NCI-H2107 treated with DMSO at 0.1 percent for 48 hours (cell line): ENCODE results near the gene C2orf66.

Experiments
- DNase-seq: peaks from one replicate; lab custom pipeline; 2025; ENCODE audit not compliant: unreplicated experiment; lab: John Stamatoyannopoulos, UW

C2orf66 gene

DNA sequence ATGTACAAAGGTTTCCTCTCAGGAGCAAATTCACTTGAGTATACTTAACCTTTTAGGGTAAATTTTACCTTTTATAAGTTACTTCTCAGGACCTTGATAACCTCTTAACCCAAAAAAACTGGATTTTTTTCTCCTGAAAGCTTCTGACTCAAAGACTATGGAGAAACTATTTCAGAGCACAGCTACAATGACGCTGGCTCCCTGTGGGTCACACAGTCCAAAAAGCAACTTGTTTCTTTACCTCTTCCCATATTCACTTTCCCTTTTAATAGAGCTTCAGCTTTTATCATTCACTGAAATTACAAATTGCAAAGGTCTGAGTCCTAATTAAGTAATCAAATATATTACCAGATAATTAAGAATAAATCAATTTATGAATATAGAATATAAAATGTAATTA, 42.1 kb downstream of the C2orf66 start:
- no peak for DNase-seq

DNA sequence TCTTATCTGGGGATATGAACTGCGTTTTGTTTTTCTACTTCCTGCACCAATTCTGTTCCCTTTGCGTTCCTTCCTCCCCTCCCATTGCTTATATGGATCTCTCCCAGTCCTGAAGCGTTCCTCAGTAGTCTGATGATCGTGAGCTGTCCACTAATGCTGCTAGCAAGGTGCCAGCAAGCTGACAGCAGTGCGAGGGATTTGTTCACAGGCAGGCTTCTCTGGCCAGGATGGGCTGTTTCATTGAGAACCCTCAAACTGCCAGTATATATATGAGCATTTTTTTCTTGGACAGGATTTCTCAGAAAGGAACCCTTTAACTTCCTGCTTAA, 49.8 kb downstream of the C2orf66 start:
- no peak for DNase-seq

- DNase-seq = no peak
These were observed 50.4 kb downstream of the C2orf66 start for GRCh38 chr2:196758474-196759377.
